Liver (tissue), 9 donors: ENCODE results near the gene B4GALT5. TPM values are rescaled to one million over a fixed set of nuclear protein-coding genes. Genes with fewer than 3 reads are reported as not detected.
A peak's percentile ranks its signal among the peaks of the same experiment; 100 is the strongest.
"Not testable (repeated sequence)": the region's sequence is repeated elsewhere in the genome, so short reads cannot be mapped to it uniquely, and the experiment has no call there.

Experiments
- DNase-seq: peaks from one replicate; pipeline ENCODE4 v3.0.0-alpha.2; 2017; ENCODE audit warnings: low spot score
- H3K27ac ChIP-seq, 2 donors: one replicate each; pipeline ENCODE4 v1.7.0; 2013; ENCODE audit warnings: inconsistent platforms in 2 of 2, low read length in 2 of 2, control low read depth in 1 of 2, low read depth in 1 of 2, mild to moderate bottlenecking in 1 of 2
- H3K27me3 ChIP-seq, 4 donors: one replicate each; pipeline versions ENCODE4 v1.6.1 to v1.7.0; 2013; ENCODE audit warnings: low read length in 3 of 4, inconsistent platforms in 1 of 4, mild to moderate bottlenecking in 1 of 4, moderate library complexity in 1 of 4; ENCODE audit not compliant: control insufficient read depth in 4 of 4, insufficient read depth in 4 of 4
- H3K36me3 ChIP-seq, 4 donors: one replicate each; pipeline versions ENCODE4 v1.6.1 to v1.7.0; 2013; ENCODE audit warnings: low read length in 3 of 4, mild to moderate bottlenecking in 3 of 4, low read depth in 1 of 4, moderate library complexity in 1 of 4; ENCODE audit not compliant: control insufficient read depth in 4 of 4, insufficient read depth in 3 of 4
- H3K4me1 ChIP-seq, 4 donors: one replicate each; pipeline versions ENCODE4 v1.6.1 to v1.7.0; 2013; ENCODE audit warnings: low read length in 3 of 4, mild to moderate bottlenecking in 3 of 4, moderate library complexity in 1 of 4; ENCODE audit not compliant: control insufficient read depth in 4 of 4, insufficient read depth in 4 of 4
- H3K4me3 ChIP-seq, 3 donors: one replicate each; pipeline versions ENCODE4 v1.6.1 to v1.7.0; 2013; ENCODE audit warnings: low read length in 3 of 3, control low read depth in 1 of 3, low read depth in 1 of 3, mild to moderate bottlenecking in 1 of 3
- H3K9ac ChIP-seq, 2 donors: one replicate each; pipeline ENCODE4 v1.7.0; 2013; ENCODE audit warnings: low read length in 2 of 2, mild to moderate bottlenecking in 2 of 2, moderate library complexity in 2 of 2, control low read depth in 1 of 2, low read depth in 1 of 2
- H3K9me3 ChIP-seq, 4 donors: one replicate each; pipeline versions ENCODE4 v1.6.1 to v1.7.0; 2013; ENCODE audit warnings: low read length in 3 of 4; ENCODE audit not compliant: control insufficient read depth in 4 of 4
- EGR1 ChIP-seq, 2 donors: IDR thresholded peaks; 2 replicates each; pipeline ENCODE4 v1.6.1; 2016 to 2018; ENCODE audit warnings: antibody characterized with exemption in 2 of 2, low read depth in 2 of 2
- FOXA1 ChIP-seq: IDR thresholded peaks from 2 replicates; pipeline ENCODE4 v1.6.1; 2016; ENCODE audit warnings: antibody characterized with exemption
- FOXA2 ChIP-seq: IDR thresholded peaks from 2 replicates; pipeline ENCODE4 v1.6.1; 2016; ENCODE audit warnings: antibody characterized with exemption
- GABPA ChIP-seq, 2 donors: IDR thresholded peaks in 1 of 2; conservative IDR thresholded peaks in 1 of 2; 2 replicates each; pipeline ENCODE4 v1.6.1; 2016; ENCODE audit warnings: antibody characterized with exemption in 2 of 2, mild to moderate bottlenecking in 1 of 2, moderate library complexity in 1 of 2
- HNF4A ChIP-seq, 2 donors: conservative IDR thresholded peaks; 2 replicates each; pipeline ENCODE4 v1.6.1; 2016; ENCODE audit warnings: antibody characterized with exemption in 2 of 2, mild to moderate bottlenecking in 2 of 2
- HNF4G ChIP-seq: IDR thresholded peaks from 2 replicates; pipeline ENCODE4 v1.6.1; 2016; ENCODE audit warnings: antibody characterized with exemption
- JUND ChIP-seq, 2 donors: IDR thresholded peaks; 2 replicates each; pipeline ENCODE4 v1.6.1; 2016; ENCODE audit warnings: antibody characterized with exemption in 2 of 2
- NR2F2 ChIP-seq: IDR thresholded peaks from 2 replicates; pipeline ENCODE4 v1.6.1; 2016; ENCODE audit warnings: antibody characterized with exemption
- RAD21 ChIP-seq, 2 donors: IDR thresholded peaks; 2 replicates each; pipeline ENCODE4 v1.6.1; 2016; ENCODE audit warnings: antibody characterized with exemption in 2 of 2, mild to moderate bottlenecking in 2 of 2
- RXRA ChIP-seq, 2 donors: IDR thresholded peaks; 2 replicates each; pipeline ENCODE4 v1.6.1; 2017 to 2018; ENCODE audit warnings: antibody characterized with exemption in 2 of 2, mild to moderate bottlenecking in 1 of 2
- SP1 ChIP-seq: IDR thresholded peaks from 2 replicates; pipeline ENCODE4 v1.6.1; 2018; ENCODE audit warnings: antibody characterized with exemption, mild to moderate bottlenecking
- TAF1 ChIP-seq: conservative IDR thresholded peaks from 2 replicates; pipeline ENCODE4 v1.6.1; 2016; ENCODE audit warnings: antibody characterized with exemption, mild to moderate bottlenecking
- YY1 ChIP-seq: IDR thresholded peaks from 2 replicates; pipeline ENCODE4 v1.6.1; 2016; ENCODE audit warnings: antibody characterized with exemption, mild to moderate bottlenecking
- ZBTB33 ChIP-seq: IDR thresholded peaks from 2 replicates; pipeline ENCODE4 v1.6.1; 2016; ENCODE audit warnings: antibody characterized with exemption
- WGBS: extraction: QIAGEN DNeasy Blood & Tissue Kit; methylation state at CpG from one replicate; pipeline ENCODE4 v1.1.7; 2013; 5-methylcytosine and 5-hydroxymethylcytosine counted together
- polyA plus RNA-seq, 2 donors: library from polyadenylated mRNA; stranded (reverse) in 1 of 2; unstranded in 1 of 2; fragments of 200-250 nt in 1 of 2; fragments of >200 nt in 1 of 2; fragmentation: Nextera tagmentation in 1 of 2; extraction: Ambion mirVana in 1 of 2; gene quantifications; one replicate each; pipeline versions ENCODE4 v1.2.1 to v1.2.3, GENCODE V29; 2013 to 2015
- total RNA-seq, 2 donors: library from RNA; depleted of rRNA; stranded (reverse); fragments of >200 nt; gene quantifications; one replicate each; pipeline ENCODE4 v1.2.3, GENCODE V29; 2014
- TF ChIP-seq, protein P1 (sequence below): IDR thresholded peaks from 2 replicates; pipeline ENCODE4 v1.6.1; 2016; ENCODE audit warnings: antibody characterized with exemption, mild to moderate bottlenecking
- TF ChIP-seq, protein P2 (sequence below): IDR thresholded peaks from 2 replicates; pipeline ENCODE4 v1.6.1; 2016; ENCODE audit warnings: antibody characterized with exemption
- TF ChIP-seq, protein P3 (sequence below): IDR thresholded peaks from 2 replicates; pipeline ENCODE4 v1.6.1; 2016; ENCODE audit warnings: antibody characterized with exemption
- TF ChIP-seq, protein P4 (sequence below): fragments of 150-350 bp; IDR thresholded peaks from 2 replicates; pipeline ENCODE4 v1.5.1; 2017; ENCODE audit warnings: improper control_type of control experiment, low read depth, low read length; ENCODE audit not compliant: missing input control
- donor health status: healthy.
- donor health status: healthy.
- donor health status: healthy.
- donor health status: healthy.
- donor health status: healthy.

B4GALT5 gene
- total and polyA plus RNA-seq, 4 donors = 2.0 to 28.2 (median 14.4) TPM

GRCh38 chr20:49616154-49617007, 97.3 kb downstream of the B4GALT5 start (continued):
- TF ChIP-seq, protein P1, sequence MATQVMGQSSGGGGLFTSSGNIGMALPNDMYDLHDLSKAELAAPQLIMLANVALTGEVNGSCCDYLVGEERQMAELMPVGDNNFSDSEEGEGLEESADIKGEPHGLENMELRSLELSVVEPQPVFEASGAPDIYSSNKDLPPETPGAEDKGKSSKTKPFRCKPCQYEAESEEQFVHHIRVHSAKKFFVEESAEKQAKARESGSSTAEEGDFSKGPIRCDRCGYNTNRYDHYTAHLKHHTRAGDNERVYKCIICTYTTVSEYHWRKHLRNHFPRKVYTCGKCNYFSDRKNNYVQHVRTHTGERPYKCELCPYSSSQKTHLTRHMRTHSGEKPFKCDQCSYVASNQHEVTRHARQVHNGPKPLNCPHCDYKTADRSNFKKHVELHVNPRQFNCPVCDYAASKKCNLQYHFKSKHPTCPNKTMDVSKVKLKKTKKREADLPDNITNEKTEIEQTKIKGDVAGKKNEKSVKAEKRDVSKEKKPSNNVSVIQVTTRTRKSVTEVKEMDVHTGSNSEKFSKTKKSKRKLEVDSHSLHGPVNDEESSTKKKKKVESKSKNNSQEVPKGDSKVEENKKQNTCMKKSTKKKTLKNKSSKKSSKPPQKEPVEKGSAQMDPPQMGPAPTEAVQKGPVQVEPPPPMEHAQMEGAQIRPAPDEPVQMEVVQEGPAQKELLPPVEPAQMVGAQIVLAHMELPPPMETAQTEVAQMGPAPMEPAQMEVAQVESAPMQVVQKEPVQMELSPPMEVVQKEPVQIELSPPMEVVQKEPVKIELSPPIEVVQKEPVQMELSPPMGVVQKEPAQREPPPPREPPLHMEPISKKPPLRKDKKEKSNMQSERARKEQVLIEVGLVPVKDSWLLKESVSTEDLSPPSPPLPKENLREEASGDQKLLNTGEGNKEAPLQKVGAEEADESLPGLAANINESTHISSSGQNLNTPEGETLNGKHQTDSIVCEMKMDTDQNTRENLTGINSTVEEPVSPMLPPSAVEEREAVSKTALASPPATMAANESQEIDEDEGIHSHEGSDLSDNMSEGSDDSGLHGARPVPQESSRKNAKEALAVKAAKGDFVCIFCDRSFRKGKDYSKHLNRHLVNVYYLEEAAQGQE = no peak
- TF ChIP-seq YY1 (no peak), RAD21 (IDR thresholded peaks at IDR 0.05) (no peak)

- Histone ChIP-seq H3K36me3 (no peaks in the 10 kb centered on the region), H3K4me3 (no peak overlapping the region), H3K4me1 (peaks cover 6 to 26% (median 18%) of the 10 kb centered on the region in 4 donors), H3K27ac (peak overlapping the region; percentile 72 to 80), H3K9me3 (no peaks in the 10 kb centered on the region), H3K9ac (no peak overlapping the region), H3K27me3 (no peaks in the 10 kb centered on the region)
- 36% methylated on average over 15 of the region's 15 CpGs for WGBS
- DNase-seq = no peak
- TF ChIP-seq, protein P2, sequence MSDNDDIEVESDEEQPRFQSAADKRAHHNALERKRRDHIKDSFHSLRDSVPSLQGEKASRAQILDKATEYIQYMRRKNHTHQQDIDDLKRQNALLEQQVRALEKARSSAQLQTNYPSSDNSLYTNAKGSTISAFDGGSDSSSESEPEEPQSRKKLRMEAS = peak; percentile 96
- TF ChIP-seq NR2F2 (peak; percentile 71), FOXA1 (peak; percentile 78), EGR1 (IDR thresholded peaks at IDR 0.05; ENCODE audit: low read depth in 2 of 2) (peak in 1 of 2 donors; percentile 58), FOXA2 (peak; percentile 61), RAD21 (IDR thresholded peaks at IDR 0.05) (peak; percentile 70 to 74), JUND (IDR thresholded peaks at IDR 0.05) (peak; percentile 91 to 96), TAF1 (no peak), HNF4G (peak; percentile 76), SP1 (peak; percentile 87), RXRA (IDR thresholded peaks at IDR 0.05) (peak; percentile 95 to 99), GABPA (IDR thresholded peaks at IDR 0.05 in 1 of 2, conservative IDR thresholded peaks at IDR 0.05 in 1 of 2) (peak in 1 of 2 donors; percentile 29), HNF4A (conservative IDR thresholded peaks at IDR 0.05) (peak; percentile 98 to 99), ZBTB33 (peak; percentile 87), YY1 (peak; percentile 76)
- TF ChIP-seq, protein P3, sequence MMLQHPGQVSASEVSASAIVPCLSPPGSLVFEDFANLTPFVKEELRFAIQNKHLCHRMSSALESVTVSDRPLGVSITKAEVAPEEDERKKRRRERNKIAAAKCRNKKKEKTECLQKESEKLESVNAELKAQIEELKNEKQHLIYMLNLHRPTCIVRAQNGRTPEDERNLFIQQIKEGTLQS = peak; percentile 88
- TF ChIP-seq, protein P1 = peak; percentile 75
- TF ChIP-seq, protein P4, sequence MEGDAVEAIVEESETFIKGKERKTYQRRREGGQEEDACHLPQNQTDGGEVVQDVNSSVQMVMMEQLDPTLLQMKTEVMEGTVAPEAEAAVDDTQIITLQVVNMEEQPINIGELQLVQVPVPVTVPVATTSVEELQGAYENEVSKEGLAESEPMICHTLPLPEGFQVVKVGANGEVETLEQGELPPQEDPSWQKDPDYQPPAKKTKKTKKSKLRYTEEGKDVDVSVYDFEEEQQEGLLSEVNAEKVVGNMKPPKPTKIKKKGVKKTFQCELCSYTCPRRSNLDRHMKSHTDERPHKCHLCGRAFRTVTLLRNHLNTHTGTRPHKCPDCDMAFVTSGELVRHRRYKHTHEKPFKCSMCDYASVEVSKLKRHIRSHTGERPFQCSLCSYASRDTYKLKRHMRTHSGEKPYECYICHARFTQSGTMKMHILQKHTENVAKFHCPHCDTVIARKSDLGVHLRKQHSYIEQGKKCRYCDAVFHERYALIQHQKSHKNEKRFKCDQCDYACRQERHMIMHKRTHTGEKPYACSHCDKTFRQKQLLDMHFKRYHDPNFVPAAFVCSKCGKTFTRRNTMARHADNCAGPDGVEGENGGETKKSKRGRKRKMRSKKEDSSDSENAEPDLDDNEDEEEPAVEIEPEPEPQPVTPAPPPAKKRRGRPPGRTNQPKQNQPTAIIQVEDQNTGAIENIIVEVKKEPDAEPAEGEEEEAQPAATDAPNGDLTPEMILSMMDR = peak; percentile 3
These were observed 98.1 kb downstream of the B4GALT5 start for GRCh38 chr20:49615401-49616153.

DNA sequence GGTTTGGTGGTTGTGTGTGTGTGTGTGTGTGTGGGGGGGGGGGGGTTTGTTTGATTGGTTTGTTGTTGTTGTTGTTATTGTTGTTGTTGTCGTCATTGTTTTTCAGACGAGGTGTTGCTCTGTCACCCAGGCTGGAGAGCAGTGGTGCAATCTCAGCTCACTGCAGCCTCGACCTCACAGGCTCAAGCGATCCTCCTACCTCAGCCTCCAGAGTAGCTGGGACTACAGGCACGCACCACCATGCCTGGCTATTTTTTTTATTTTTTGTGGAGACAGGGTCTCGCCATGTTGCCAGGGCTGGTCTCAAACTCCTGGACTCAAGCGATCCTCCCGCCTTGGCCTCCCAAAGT, 98.7 kb downstream of the B4GALT5 start:
- not testable (repeated sequence) for H3K36me3 ChIP-seq, DNase-seq, H3K27me3 ChIP-seq, H3K9me3 ChIP-seq, H3K4me3 ChIP-seq, H3K9ac ChIP-seq
- H3K27ac ChIP-seq = peak overlapping the region; percentile 56 to 72
- H3K4me1 ChIP-seq = peaks cover 6 to 26% (median 18%) of the 10 kb centered on the region in 4 donors
- whole genome bisulfite sequencing = 90% methylated on average over 8 of the region's 8 CpGs
